G401 (cell line): ENCODE results near the gene DDC. TPM values are rescaled to one million over a fixed set of nuclear protein-coding genes. Genes with fewer than 3 reads are reported as not detected.
"Not testable (repeated sequence)": the region's sequence is repeated elsewhere in the genome, so short reads cannot be mapped to it uniquely, and the experiment has no call there.

Source experiments
- DNase-seq: peaks from one replicate; pipeline ENCODE4 v3.0.0-alpha.2; 2015; ENCODE audit warnings: low spot score
- in situ Hi-C: cut with HindIII; loops from 2 replicates; pipeline ENCODE4 v1.10.0; 2016; ENCODE audit warnings: low sequenced_read_pairs, mixed read lengths
- total RNA-seq: library from RNA; depleted of rRNA; stranded (reverse); fragments of >200 nt; shearing (Covaris generic); gene quantifications from 2 replicates; pipeline ENCODE4 v1.2.3, GENCODE V29; 2014

The DDC gene
- total RNA-seq, 1 experiment from 2014 or later, result not detected

GRCh38 chr7:50560865-50561351 lies 4.3 kb downstream of the DDC start:
- no peak for DNase-seq
- in situ Hi-C loops, result no loop called here

- in situ Hi-C loops, result no loop called here
- DNase-seq, result no peak
These were observed 5.3 kb downstream of the DDC start for GRCh38 chr7:50559881-50560280.

GRCh38 chr7:50558294-50559053 lies 6.7 kb downstream of the DDC start:
- no peak for DNase-seq
- in situ Hi-C loops, result no loop called here

- in situ Hi-C loops, result no loop called here
- no peak for DNase-seq
These were observed 8.1 kb downstream of the DDC start for GRCh38 chr7:50557099-50557498.

- in situ Hi-C loops, result no loop called here
- no peak for DNase-seq
These were observed 8.8 kb downstream of the DDC start for GRCh38 chr7:50556247-50556991.

- in situ Hi-C loops, result no loop called here
- no peak for DNase-seq
These were observed 9.5 kb downstream of the DDC start for GRCh38 chr7:50555594-50556140.

- in situ Hi-C loops, result no loop called here
- no peak for DNase-seq
These were observed 10.5 kb downstream of the DDC start for GRCh38 chr7:50554431-50555322.

- in situ Hi-C loops, result no loop called here
- DNase-seq, result no peak
These were observed 11.2 kb downstream of the DDC start for GRCh38 chr7:50553973-50554372.

- no peak for DNase-seq
- in situ Hi-C loops, result no loop called here
These were observed 12.3 kb downstream of the DDC start for GRCh38 chr7:50552921-50553320.

GRCh38 chr7:50552139-50552538 lies 13.1 kb downstream of the DDC start:
- no peak for DNase-seq
- in situ Hi-C loops, result no loop called here

GRCh38 chr7:50545613-50546012 lies 19.6 kb downstream of the DDC start:
- in situ Hi-C loops, DNase-seq: not testable (repeated sequence)

- no peak for DNase-seq
- in situ Hi-C loops, result no loop called here
These were observed 20.2 kb downstream of the DDC start for GRCh38 chr7:50544992-50545391.

GRCh38 chr7:50543776-50544442 lies 21.3 kb downstream of the DDC start:
- in situ Hi-C loops, result no loop called here
- no peak for DNase-seq

GRCh38 chr7:50542132-50542531 lies 23.1 kb downstream of the DDC start:
- in situ Hi-C loops, result no loop called here
- DNase-seq, result no peak

- in situ Hi-C loops, result no loop called here
These were observed 24.2 kb downstream of the DDC start for GRCh38 chr7:50540785-50541579.

GRCh38 chr7:50539725-50540124 lies 25.5 kb downstream of the DDC start:
- in situ Hi-C loops, result no loop called here
- DNase-seq, result no peak

More at GRCh38 chr7:50540785-50541579, 24.2 kb downstream of the DDC start:
- no peak for DNase-seq

GRCh38 chr7:50538478-50538877 lies 26.7 kb downstream of the DDC start:
- in situ Hi-C loops, result no loop called here
- no peak for DNase-seq

- in situ Hi-C loops, result no loop called here
- DNase-seq, result no peak
These were observed 27.8 kb downstream of the DDC start for GRCh38 chr7:50537417-50537816.
